NCI-H2196 treated with DMSO at 0.1 percent for 48 hours (cell line): ENCODE results near the gene PLA2G5.

Experiments used
- DNase-seq: peaks from one replicate; lab custom pipeline; 2025; ENCODE audit not compliant: unreplicated experiment; lab: John Stamatoyannopoulos, UW

Gene PLA2G5

DNA sequence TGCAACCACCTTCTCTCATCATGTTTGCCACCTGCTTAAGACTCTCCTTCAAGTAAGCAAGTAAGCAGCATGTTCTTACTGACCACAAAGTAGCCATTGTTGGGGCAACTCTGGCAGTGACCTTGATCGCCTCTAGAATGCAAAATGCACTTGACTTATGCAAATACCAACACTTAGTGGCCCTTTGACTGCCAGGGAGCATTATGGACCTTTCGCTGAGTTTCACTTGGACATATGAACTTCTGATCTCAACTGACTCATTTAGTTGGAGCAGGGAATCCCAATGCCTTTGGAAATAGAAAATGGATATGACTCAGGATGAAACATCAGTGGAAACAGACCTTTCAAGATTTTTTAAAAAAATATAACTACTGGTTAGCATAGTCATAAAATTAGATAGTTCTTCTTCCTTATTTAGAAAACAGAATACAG is 6.1 kb upstream of the PLA2G5 start:
- no peak for DNase-seq

DNA sequence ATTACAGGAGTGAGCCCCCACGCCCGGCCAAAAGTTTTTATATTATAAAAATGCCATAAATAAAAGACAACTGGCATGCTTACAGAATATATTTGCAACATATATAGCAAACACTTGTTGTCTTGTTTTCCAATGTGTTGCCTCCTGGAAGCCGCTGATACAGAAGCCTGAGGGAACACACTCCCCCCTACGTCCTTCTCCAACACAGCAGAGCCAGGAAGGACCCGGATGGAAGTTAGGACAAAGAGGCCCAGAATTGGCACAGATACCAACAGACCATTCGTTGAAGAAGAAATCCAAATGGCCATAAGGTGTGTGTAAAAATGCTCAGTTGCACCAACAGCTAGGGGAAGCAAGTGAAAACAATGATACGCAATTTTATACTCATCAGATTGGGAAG is 1.3 kb upstream of the PLA2G5 start:
- DNase-seq = no peak

DNA sequence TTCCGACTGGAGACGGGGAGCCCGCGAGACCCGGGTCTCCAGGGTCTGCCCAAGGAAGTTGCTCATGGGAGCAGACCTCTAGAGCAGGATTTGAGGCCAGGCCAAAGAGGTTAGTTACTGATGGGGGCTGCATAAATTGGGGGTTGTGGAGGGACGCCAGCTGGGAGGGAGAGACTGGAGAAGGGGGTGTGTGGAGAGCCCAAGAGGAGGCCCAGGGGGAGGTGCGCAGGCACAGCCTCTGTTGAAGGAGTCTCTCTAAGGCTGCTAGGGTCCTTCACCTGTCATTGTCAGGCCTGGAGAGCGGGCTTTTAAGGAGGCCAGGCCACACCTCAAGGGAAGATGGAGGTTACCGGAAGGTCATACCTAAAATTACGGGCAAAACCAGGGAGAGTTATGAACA is 363 bp downstream of the PLA2G5 start:
- no peak for DNase-seq

DNA sequence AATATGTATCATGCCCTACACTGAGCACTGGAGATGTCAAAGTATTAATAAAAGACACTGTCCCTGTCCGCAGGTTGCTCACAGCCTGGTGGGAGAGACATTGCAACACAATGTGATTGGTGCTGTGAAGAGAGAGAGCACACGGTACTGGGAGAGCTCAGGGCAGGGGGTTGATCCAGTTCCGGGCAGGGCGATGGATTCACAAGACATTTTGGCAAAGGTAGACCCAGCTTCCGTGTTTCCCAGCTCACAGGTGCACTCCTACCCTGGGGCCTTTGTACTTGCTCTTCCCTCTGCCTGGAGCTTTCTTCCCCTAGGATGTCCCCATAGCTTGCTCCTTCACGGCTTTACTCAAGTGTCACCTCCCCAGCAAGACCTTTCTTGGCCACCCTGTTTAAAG is 1.4 kb downstream of the PLA2G5 start:
- no peak for DNase-seq

DNA sequence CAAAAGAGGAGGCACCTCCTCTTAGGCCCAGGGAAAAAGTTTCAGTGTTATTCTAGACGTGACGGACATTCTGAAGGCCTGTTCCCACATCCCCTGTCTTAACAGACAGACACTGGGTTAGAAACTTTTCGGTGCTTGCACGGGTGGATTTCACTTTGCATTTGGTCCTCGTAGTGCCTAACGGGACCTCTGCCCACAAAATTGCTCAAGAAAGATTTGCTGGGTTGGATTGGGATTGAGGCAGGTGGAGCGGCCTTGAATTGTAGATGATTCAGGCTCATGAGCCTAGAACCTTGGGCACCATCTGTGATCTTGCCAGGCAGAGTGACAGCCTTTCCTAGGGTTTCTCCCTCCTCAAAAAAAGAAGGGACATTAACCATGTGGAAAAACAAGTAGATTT is 2.8 kb downstream of the PLA2G5 start:
- no peak for DNase-seq

DNA sequence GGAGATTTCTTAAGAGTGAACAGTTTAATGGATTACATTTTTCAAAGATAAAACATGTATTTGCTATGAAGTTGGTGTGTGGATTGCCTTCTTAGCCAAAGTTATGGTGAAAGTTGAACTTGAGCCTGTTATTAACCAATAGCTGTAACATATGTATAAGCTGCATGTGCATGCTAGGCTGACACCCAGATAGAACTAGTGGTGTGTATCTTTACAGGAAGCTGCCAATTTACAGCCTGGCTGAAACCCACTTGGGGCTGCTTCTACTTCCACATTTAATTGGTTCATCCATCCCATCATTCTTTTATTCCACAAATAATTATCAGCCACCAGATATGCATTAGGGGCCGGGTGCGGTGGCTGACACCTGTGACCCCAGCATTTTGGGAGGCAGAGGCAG is 3.3 kb downstream of the PLA2G5 start:
- no peak for DNase-seq

DNA sequence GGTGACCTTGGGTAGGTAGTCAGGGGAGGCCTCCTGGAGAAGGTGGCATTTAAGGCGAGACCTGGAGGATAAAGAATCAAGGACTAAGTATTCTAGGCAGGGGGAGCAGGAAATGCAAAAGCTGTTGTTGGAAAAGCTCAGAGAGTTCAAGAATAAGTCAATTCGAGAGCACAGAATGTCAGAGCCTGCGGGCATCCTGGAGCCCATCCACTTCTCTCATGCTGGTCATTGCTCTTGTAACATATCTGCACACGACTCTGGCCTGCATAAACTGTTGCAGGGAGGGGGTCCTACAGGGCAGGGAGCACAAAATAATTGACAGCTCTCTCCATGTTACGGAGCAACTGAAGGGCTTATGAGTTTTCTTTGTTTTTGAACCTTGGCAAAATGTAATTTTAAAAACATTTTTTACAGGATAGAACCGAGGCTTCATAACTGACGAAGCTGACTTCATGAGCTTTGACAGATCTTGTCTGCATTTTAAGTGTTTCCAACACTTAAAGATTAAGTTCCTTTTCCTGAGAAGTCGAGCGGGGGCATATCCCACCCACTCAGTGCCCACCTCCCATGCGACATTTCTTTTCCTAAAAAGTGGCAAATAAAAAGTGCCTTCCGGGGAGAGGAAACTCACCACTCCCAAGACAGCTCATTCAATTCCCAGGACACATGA is 4.2 kb downstream of the PLA2G5 start:
- DNase-seq = no peak

DNA sequence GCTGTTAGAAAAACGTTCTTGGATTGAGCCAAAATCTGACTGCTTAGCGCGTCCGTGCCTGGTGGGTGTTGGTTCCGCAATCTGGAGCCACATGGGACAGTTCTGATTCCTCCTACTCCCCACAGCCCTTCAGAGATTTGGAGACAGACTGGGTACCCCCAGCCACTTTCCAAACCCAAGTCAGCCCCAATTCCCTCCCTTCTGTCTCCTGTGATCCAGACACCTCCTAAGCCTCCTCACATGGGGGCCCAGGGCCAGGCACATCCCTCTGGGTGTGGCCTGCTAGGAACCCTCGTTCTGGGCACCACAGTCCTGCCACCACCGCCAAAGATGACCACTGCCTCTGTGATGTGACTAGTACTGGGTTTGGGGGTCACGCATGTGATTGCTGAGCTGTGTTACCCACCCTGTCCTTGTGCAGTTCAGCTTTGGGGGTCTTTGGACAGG is 4.8 kb downstream of the PLA2G5 start:
- DNase-seq = no peak

DNA sequence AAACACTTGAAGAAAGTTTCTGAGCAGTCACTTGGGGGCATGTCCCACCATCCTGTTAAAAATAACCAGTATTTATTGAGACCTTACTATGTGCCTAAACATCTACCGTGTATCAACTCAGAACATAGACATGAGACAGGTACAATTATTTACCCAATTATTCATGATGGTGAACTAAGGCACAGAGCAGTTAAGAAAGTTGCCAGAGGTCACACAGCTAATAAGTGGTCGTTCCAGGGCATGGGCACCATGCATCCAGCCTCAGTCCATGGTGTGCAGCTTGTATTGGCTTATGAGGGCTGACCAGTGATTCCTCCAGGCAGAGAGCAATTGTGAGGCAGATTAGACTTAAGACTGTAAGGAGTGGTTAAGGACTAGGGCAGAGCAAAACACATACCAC is 5.4 kb downstream of the PLA2G5 start:
- no peak for DNase-seq

DNA sequence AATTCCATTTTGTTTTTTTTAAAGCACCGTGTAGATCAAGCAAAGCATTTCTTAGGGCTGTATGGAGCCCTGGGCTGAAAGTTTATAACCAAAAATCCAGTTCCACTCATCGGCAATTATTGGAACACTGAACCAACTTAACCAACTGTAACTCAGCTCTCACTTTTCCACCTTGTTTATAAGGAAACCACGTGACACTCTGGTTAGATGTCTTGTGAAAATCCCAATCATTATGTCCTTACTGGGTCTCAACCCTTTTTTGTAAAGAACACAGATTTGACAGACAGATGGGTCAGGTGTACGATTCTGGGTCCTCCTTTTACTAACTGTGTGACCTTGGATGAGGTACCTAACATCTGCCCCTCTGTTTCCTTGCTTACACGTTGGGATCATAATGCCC is 6.2 kb downstream of the PLA2G5 start:
- no peak for DNase-seq

DNA sequence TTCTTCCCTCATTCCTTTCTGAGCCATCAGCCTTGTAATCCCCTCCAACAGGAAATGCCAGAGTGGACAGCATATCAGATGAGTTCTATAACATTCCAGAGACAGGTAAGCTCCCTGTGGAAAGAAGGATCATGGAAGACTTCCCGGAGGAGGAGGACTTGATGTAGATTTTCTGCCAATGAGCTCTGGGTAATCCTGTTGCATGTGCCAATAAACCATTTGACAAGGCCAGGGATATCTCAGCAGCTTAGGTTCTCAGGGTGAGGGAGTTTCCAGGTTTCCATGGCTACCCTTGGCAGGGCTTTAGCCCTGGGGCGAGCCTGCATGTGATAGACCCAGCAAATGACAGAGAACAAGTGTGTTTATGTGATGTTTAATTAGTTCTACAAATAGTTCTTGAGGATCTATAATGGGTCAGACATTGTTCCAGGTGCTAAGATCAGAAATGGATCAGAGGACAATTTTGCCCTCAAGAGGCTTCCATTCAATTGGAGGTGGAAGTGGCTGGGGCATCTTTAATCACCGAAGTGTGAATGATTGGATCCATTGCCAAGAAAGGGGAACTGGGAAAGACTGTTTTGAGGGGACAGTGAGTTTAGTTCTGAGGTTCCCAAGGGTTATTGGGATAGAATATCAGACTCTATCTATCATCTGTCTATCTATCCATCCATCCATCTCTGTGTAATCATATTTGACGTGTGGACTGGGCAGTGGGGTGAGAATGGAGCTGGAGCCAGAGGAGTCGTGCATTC is 6.9 kb downstream of the PLA2G5 start:
- no peak for DNase-seq

DNA sequence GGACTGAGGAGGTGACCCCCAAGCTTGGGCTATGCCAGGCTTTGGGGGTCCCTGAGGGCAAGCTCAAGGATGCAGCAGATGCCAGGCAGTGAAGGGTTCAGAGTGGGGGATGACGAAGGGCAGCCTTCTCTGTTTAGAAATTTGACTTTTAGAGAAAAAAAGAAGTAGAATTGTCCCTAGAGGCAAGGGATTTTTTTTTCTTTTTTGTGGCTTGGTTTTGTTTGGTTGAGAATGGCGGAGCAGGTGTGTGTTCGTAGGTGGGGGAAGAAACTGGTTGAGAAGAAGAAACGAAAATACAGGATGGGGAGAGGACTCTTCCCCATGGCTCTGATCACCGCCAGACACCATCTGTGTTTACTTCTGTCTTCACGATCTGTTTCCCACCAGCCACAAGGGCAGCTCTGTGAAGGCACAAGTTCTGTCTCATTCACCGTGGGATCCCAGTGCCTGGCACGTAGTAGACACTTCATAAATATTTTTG is 8.2 kb downstream of the PLA2G5 start:
- no peak for DNase-seq

DNA sequence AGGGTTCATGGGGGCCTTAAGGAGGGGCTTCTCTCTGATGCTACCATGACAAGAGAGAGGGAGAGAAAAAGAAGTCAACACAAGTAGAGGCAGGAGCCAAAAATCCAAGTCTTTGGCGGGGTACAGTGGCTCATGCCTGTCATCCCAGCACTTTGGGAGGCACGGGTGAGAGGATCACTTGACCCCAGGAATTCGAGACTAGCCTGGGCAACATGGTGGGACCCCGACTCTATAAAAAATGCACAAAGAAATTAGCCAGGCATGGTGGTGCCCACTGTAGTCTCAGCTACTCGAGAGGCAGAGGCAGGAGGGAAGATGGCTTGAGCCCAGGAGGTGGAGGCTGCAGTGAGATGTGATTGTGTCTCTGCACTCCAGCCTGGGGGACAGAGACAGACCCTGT is 8.7 kb downstream of the PLA2G5 start:
- no peak for DNase-seq

DNA sequence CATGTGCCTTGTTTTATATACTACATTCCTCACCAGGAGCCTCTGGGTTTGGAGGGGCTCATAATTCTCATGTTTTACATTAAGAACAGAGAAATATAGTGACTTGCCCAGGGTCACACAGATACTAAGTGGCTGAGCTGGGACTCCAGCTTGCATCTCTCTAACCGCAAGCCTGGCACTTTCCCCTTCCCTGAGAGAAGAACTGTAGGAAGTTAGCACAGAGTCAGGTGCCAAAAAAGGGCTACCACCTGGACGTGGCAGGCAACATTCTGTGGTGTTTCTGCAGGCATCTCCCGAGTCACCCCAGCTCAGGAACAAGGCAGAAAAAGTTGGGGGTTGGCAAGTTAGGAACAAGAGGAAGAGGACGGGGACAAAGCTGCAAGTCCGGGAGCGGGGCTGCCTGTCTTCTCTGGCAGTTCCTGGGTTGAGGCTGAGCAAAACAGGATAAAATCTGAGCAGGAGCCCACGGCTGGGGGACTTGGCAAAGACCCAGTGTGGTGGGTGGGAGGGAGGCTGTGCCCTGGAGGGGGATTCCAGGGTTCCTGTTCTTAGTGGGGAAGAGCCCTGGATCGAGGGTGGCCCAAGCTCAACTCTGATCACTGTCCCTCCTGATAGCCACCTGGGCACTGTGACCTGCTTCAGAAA is 9.8 kb downstream of the PLA2G5 start:
- no peak for DNase-seq

DNA sequence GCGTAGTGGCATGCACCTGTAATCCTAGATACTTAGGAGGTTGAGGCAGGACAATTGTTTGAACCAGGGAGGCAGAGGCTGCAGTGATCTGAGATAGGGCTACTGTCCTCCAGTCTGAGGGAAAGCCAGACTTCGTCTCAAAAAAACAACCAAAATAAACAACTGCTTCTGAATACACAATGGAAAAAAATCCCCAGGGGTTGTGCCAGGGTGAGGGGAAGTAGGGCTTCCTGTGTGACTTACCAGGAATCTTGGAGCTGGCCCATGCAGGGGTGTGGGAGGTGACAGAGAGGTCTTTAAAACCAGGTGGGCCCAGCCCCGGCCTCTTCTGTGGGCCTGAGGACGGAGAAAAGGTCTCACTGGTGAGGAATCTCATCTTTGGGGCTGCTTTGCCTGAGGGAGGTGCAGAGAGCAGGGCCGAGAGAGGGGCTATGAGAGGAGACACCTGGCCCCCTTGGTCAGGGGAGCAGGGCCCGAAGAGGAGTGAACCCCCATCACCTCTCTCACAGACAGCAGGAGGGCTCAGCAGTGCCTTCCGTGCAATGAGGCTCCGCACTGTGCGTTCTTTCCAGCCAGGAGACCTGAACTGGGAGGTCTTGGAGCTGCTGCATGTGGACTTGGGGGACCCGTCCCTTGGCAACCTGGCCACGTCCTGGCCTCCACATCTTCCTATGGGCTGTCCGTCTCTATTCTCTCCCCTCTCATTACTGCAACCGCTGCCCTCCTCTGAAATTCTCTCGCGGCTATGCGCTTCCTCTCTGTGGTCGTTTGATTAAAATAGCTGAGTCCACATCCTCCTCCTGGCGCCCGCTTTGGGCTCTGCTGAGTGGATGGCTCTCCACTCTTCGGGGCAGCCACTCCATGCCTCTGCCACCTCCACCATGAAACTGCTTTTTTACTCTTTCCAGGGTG is 10.7 kb downstream of the PLA2G5 start:
- no peak for DNase-seq

DNA sequence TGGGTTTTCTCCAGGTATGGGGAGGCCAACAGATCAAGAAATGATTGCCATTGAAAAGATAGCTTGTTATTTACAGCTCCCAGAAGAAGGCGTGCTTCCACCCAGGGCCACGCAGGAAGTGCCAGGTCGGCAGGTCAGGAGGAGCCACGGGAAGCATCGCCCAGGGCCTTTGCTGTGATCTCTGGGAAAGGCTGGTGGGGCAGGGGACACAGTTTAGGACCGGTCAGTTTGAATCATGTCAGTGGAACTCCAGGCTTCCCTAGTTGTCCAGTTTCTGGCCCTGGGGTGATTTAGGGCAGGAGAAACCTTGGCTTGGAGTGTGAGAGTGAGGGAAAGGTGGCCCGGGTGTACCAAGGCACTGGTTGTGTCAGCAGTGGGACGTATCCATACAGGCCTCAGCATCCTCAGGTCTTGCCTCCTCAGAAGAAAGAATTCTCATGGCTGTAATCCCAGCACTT is 11.4 kb downstream of the PLA2G5 start:
- no peak for DNase-seq

DNA sequence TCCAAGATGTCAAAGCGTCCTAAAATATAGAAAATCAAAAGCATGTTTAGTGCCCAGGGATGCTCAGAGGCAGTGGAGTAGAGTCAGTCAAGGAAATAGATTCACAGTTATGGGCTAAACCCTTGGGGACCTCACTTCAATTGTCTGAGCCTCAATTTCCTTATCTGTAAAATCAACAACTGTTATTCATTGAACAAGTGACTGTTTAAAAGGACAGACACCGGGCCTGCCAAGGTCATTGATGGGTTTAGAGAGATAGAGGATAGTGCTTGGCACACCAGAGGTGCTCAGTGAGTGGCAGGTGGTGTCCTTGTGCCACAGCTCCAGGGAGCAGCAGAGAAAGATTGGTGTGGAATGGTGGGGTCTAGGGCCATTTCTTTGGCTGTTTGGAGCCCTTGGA is 12.8 kb downstream of the PLA2G5 start:
- DNase-seq = no peak

DNA sequence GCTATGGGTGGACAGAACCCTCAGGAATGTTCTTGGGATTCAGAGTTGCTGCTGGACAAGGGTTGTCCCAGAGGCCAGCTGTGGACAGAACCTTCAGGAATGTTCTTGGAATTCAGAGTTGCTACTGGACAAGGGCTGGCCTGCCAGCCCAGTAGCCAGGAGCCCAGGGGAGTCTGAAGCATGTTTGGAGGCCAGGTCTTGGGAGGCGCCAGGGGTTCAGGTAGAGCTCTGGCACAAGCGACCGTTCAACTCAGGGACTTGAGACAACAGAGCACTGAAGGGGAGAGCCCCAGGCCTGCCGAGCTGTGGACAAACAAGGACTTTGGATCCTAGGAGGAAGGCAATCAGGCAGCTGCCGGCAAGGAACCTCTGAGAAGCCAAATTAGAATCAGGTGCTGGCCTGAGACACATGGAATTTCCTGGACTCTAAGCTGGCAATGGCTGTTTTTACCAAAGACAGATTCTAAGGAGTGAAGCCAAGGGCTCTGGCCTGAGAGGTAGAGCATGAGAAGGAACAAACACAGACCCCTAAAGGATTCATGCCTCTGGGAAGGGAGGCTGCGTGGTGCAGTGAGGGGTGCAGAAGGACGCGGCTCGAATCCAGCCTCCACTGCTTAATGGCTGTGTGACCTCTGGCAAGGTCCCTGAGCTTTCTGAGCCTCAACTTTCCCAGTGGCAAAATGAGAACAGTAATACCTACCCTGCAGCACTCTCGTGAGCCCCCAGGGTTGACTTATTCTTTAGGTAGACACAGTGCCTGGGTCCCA is 13.4 kb downstream of the PLA2G5 start:
- DNase-seq = no peak

DNA sequence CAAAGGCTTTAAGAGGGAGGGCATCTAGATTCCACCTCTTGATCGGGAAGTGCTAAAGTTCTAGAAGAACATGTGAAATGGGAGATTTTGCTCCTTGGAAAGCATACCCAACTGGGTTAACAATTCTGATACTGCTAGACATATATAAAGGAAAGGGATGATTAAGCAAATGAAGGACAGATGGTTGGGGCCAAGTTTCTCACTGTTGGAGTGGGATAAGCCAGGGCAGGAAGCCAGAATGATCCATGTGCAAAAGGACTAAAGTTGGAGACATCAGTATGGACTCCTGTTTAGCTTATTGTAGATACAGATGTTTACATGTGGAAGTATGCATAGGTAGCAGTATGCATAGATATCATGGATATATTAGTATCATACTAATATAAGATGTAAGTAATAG is 16.8 kb downstream of the PLA2G5 start:
- DNase-seq = no peak

DNA sequence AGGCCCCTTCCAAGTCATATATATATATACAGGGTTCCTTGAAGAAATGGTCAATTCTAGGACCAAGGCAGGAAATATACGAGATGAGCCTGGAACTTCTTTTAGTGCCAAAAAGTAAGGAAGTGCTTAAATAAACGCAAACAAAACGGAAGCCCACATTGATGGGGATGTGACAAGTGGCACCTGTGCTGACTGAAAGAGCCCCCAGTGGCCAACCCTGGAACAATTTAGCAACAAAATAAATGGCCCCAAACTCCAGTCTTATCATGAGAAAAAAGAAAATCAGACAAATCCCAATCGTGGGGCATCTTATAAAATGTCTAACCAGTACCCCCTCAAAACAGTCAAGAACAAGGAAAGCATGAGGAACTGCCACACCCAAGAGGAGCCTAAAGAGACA is 17.7 kb downstream of the PLA2G5 start:
- no peak for DNase-seq
